Kidney epithelial cell (primary cell): ENCODE results near the gene CCBE1. TPM values are rescaled to one million over a fixed set of nuclear protein-coding genes. Genes with fewer than 3 reads are reported as not detected.

Source experiments
- DNase-seq: peaks from one replicate; pipeline ENCODE4 v3.0.0-alpha.2; 2010; ENCODE audit warnings: low read depth
- H3K27me3 ChIP-seq: 2 replicates; pipeline ENCODE4 v1.6.0; 2011; ENCODE audit warnings: low read length; ENCODE audit not compliant: control insufficient read depth, insufficient read depth
- H3K36me3 ChIP-seq: 2 replicates; pipeline ENCODE4 v1.5.1; 2011; ENCODE audit warnings: low read length; ENCODE audit not compliant: control insufficient read depth, insufficient read depth
- H3K4me3 ChIP-seq: 2 replicates; pipeline ENCODE4 v1.5.1; 2011; ENCODE audit warnings: low read depth, mild to moderate bottlenecking, control low read depth, low read length
- total RNA-seq: library from RNA; depleted of rRNA; stranded (reverse); fragments of >200 nt; gene quantifications from 2 replicates; pipeline ENCODE4 v1.2.3, GENCODE V29; 2015
- TF ChIP-seq, protein P1 (sequence below): IDR thresholded peaks from 2 replicates; pipeline ENCODE4 v1.5.1; 2011; ENCODE audit warnings: mild to moderate bottlenecking, moderate library complexity, low read length, control low read depth, inconsistent platforms; ENCODE audit not compliant: insufficient read depth, poor library complexity, severe bottlenecking

The CCBE1 gene
- total RNA-seq, 1 donor from 2014 or later: 1.2 TPM

DNA sequence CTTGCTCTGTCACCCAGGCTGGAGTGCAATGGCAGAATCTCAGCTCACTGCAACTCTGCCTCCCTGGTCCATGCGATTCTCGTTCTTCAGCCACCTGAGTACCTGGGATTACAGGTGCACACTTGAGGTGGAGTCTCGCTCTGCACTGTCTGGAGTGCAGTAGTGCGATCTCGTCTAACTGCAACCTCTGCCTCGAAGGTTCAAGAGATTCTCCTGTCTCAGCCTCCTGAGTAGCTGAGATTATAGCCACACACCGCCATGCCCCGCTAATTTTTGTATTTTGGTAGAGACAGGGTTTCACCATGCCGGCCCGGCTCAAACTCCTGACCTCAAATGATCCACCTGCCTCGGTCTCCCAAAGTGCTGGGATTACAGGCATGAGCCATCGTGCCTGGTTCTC, 83.3 kb downstream of the CCBE1 start:
- H3K27me3 ChIP-seq: no peaks in the 10 kb centered on the region
- TF ChIP-seq, protein P1, sequence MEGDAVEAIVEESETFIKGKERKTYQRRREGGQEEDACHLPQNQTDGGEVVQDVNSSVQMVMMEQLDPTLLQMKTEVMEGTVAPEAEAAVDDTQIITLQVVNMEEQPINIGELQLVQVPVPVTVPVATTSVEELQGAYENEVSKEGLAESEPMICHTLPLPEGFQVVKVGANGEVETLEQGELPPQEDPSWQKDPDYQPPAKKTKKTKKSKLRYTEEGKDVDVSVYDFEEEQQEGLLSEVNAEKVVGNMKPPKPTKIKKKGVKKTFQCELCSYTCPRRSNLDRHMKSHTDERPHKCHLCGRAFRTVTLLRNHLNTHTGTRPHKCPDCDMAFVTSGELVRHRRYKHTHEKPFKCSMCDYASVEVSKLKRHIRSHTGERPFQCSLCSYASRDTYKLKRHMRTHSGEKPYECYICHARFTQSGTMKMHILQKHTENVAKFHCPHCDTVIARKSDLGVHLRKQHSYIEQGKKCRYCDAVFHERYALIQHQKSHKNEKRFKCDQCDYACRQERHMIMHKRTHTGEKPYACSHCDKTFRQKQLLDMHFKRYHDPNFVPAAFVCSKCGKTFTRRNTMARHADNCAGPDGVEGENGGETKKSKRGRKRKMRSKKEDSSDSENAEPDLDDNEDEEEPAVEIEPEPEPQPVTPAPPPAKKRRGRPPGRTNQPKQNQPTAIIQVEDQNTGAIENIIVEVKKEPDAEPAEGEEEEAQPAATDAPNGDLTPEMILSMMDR: no peak
- DNase-seq: no peak
- H3K36me3 ChIP-seq: no peaks in the 10 kb centered on the region
- H3K4me3 ChIP-seq: no peak overlapping the region

DNA sequence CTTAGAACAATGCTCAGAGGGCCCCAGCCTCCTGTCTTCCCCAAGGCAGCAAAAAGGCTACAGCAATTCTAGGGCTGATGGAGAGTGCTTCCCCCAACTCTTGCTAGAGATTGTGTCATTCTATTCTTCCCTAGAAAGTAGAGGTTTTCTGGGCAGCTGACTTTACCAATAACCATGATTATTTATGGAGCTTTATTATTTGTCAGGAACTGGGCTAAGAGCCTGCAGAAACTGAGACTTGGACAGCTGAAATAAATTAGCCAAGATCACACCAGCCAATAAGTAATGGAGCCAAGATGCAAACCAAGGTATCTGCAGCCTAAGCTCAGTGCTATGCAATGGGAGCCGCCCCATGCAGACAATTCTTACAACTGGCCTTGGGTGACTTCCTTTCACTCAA, 84.8 kb downstream of the CCBE1 start:
- H3K36me3 ChIP-seq: no peaks in the 10 kb centered on the region
- TF ChIP-seq, protein P1: no peak
- no peaks in the 10 kb centered on the region for H3K27me3 ChIP-seq
- no peak for DNase-seq
- H3K4me3 ChIP-seq: no peak overlapping the region

DNA sequence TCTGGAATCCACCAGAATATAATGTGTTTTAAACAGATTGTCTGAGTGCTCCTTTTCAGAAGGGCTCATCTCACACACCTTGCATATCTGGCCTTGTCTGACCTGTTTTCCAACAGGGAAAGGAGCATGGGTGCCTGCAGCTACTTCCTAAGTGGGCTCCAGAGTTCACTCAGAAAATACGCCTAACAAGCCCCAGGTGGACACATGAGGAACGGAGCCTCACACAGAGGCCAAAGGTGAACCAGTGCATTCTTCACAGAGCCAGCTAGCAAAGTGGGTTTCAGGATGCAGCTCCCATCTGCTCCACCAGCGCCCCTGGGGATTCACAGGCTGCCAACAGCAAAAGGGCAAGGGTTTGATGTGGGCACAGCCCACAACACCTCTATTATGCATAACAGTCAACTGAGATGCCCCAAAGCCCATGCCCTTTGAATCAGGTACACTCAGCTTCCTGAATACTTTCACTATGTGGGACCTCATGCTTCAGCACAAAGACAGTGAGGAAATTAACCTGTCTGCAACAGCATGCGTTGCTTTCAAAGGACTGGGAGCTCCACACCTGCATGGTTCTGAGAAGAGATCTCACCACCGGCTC, 86.6 kb downstream of the CCBE1 start:
- no peak for DNase-seq
- TF ChIP-seq, protein P1: no peak
- H3K27me3 ChIP-seq: no peaks in the 10 kb centered on the region
- no peak overlapping the region for H3K4me3 ChIP-seq
- no peaks in the 10 kb centered on the region for H3K36me3 ChIP-seq

DNA sequence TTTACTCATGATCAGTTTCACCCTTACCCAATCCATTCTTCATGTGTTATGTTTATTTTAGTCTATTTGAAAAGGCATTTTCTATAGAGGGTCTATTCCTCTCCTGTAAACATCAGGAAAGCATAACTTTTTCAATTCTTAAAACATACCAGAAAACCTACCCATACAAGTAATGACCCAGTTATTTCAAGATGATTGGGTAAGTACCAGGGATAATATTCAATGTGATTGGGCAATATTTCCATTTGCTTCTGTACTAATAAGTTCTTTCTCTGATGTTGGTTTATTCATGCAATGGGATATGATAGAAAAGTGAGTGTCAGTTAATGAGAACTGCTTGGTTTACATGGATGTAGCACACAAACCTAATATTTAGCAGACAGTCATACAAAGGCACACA, 87.6 kb downstream of the CCBE1 start:
- no peak for DNase-seq
- H3K27me3 ChIP-seq: no peaks in the 10 kb centered on the region
- TF ChIP-seq, protein P1: no peak
- H3K36me3 ChIP-seq: no peaks in the 10 kb centered on the region
- H3K4me3 ChIP-seq: no peak overlapping the region

DNA sequence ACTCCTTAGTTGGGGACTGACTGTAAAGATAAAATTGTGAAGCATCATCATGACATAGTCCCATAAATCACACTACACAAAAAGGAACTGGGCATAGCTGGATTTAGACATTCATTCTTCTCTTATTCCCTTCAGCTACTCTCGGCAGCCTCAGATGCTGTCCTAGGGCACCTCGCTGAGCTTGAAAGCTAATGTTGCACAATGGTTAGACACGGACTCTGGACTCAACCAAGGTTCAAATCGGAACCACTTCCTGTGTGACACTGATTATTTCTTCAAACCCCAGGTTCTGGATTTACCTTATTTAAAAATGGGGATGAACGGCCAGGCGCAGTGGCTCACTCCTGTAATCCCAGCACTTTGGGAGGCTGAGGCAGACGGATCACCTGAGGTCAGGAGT, 89.8 kb downstream of the CCBE1 start:
- no peaks in the 10 kb centered on the region for H3K27me3 ChIP-seq
- H3K4me3 ChIP-seq: no peak overlapping the region
- DNase-seq: no peak
- TF ChIP-seq, protein P1: no peak
- no peaks in the 10 kb centered on the region for H3K36me3 ChIP-seq

DNA sequence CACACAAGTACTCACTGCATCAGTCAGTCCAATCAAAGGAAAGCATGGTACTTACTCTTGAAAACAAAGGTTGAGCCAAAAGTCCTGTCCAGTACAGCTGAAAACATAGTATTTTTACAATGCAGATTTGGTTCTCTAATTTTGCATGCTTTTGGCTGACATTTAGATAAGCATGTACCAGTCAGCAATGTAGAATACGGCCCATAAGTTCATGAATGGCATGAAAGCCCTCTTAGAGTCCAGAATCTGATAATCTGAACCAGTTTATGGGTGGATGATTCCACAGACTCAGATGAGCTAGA, 90.2 kb downstream of the CCBE1 start:
- DNase-seq: no peak
- H3K4me3 ChIP-seq: no peak overlapping the region
- H3K36me3 ChIP-seq: no peaks in the 10 kb centered on the region
- H3K27me3 ChIP-seq: no peaks in the 10 kb centered on the region
- TF ChIP-seq, protein P1: no peak
